Lower lobe of right lung (tissue), 2 donors: ENCODE data around the gene NFIB. TPM values are rescaled to one million over a fixed set of nuclear protein-coding genes. Genes with fewer than 3 reads are reported as not detected.

Experiments used
- ATAC-seq, 2 donors: fragments of 200-7000 bp; cut with Tn5 transposase; one replicate each; pipeline ENCODE4 v1.9.1; 2020 to 2022; ENCODE audit warnings: mild to moderate bottlenecking in 2 of 2, moderate library complexity in 2 of 2
- DNase-seq: peaks from one replicate; pipeline ENCODE4 v3.0.0-alpha.2; 2020
- H3K27ac ChIP-seq: fragments of 200-600 bp; one replicate; pipeline ENCODE4 v1.8.0; 2022
- H3K27me3 ChIP-seq: fragments of 200-600 bp; one replicate; pipeline ENCODE4 v1.8.0; 2022; ENCODE audit warnings: low read depth
- H3K36me3 ChIP-seq: fragments of 200-600 bp; one replicate; pipeline ENCODE4 v1.8.0; 2022; ENCODE audit warnings: mild to moderate bottlenecking
- H3K4me1 ChIP-seq: fragments of 200-600 bp; one replicate; pipeline ENCODE4 v1.8.0; 2022
- H3K4me3 ChIP-seq: fragments of 200-600 bp; one replicate; pipeline ENCODE4 v1.8.0; 2022; ENCODE audit warnings: mild to moderate bottlenecking
- H3K9me3 ChIP-seq: fragments of 200-600 bp; one replicate; pipeline ENCODE4 v1.8.0; 2022
- CTCF ChIP-seq: fragments of 200-600 bp; IDR thresholded peaks from one replicate; pipeline ENCODE4 v1.8.0; 2022; ENCODE audit warnings: antibody characterized with exemption, mild to moderate bottlenecking
- intact Hi-C: fragments of 100-400 bp; cut with DNase I; formaldehyde crosslinking; loops from one replicate; pipeline ENCODE4 v1.11.0; 2022
- total RNA-seq: library from RNA; stranded (reverse); fragmentation: NEBNext Ultra II Directional; extraction: Animal tissue kit (Norgen Biotek cat#: 25700); gene quantifications from one replicate; pipeline ENCODE4 v1.2.1, GENCODE V29; 2021
- donor health status: DM: no; HTN: yes; CAD: no; lungs with severe emphysema.

Gene NFIB
- total RNA-seq, 1 donor from 2014 or later: 97.7 TPM

- intact Hi-C loops: no loop called here
- TF ChIP-seq CTCF: no peak
- no peak overlapping the region for H3K4me3 ChIP-seq
- H3K27ac ChIP-seq: no peak overlapping the region
- H3K9me3 ChIP-seq: no peaks in the 10 kb centered on the region
- DNase-seq (no peak), ATAC-seq (no peak)
- H3K27me3 ChIP-seq: peaks cover under 1% of the 10 kb centered on the region
- peaks cover 15% of the 10 kb centered on the region for H3K4me1 ChIP-seq
- no peaks in the 10 kb centered on the region for H3K36me3 ChIP-seq
Measured at GRCh38 chr9:14340219-14340873, 26.4 kb upstream of the NFIB start.

GRCh38 chr9:14339746-14340145, 25.8 kb upstream of the NFIB start:
- ATAC-seq (no peak), DNase-seq (no peak)
- Histone ChIP-seq H3K9me3 (no peaks in the 10 kb centered on the region), H3K36me3 (no peaks in the 10 kb centered on the region), H3K27ac (no peak overlapping the region), H3K4me3 (no peak overlapping the region), H3K27me3 (no peaks in the 10 kb centered on the region), H3K4me1 (peaks cover 15% of the 10 kb centered on the region)
- no peak for TF ChIP-seq CTCF
- intact Hi-C loops: no loop called here

GRCh38 chr9:14337615-14338014, 23.7 kb upstream of the NFIB start:
- DNase-seq (no peak), ATAC-seq (no peak)
- TF ChIP-seq CTCF: no peak
- intact Hi-C loops: no loop called here
- H3K4me1 ChIP-seq: peaks cover 15% of the 10 kb centered on the region
- no peaks in the 10 kb centered on the region for H3K27me3 ChIP-seq
- no peak overlapping the region for H3K4me3 ChIP-seq
- H3K27ac ChIP-seq: no peak overlapping the region
- no peaks in the 10 kb centered on the region for H3K9me3 ChIP-seq
- H3K36me3 ChIP-seq: no peaks in the 10 kb centered on the region

GRCh38 chr9:14336244-14336643, 22.3 kb upstream of the NFIB start:
- H3K36me3 ChIP-seq: no peaks in the 10 kb centered on the region

GRCh38 chr9:14331120-14331519, 17.2 kb upstream of the NFIB start:
- H3K27ac ChIP-seq: no peak overlapping the region
- ATAC-seq: no peak
- no peak for DNase-seq
- no peaks in the 10 kb centered on the region for H3K9me3 ChIP-seq
- no peaks in the 10 kb centered on the region for H3K4me1 ChIP-seq
- no peaks in the 10 kb centered on the region for H3K27me3 ChIP-seq
- H3K4me3 ChIP-seq: no peak overlapping the region
- H3K36me3 ChIP-seq: no peaks in the 10 kb centered on the region
- TF ChIP-seq CTCF: no peak
- intact Hi-C loops: no loop called here

More at GRCh38 chr9:14336244-14336643, 22.3 kb upstream of the NFIB start:
- Histone ChIP-seq H3K4me3 (no peak overlapping the region), H3K9me3 (no peaks in the 10 kb centered on the region), H3K27me3 (no peaks in the 10 kb centered on the region), H3K27ac (no peak overlapping the region), H3K4me1 (peaks cover 6% of the 10 kb centered on the region)
- intact Hi-C loops: no loop called here
- TF ChIP-seq CTCF: no peak
- ATAC-seq (no peak), DNase-seq (no peak)
